HG02642 (cell line): Measurements from ENCODE around the gene TUBAL3.
"Not testable (repeated sequence)": the region's sequence is repeated elsewhere in the genome, so short reads cannot be mapped to it uniquely, and the experiment has no call there.

Source experiments
- ATAC-seq: cut with Tn5 transposase; IDR thresholded peaks from one replicate; pipeline ENCODE4 v1.9.1; 2021; ENCODE audit warnings: mild to moderate bottlenecking; ENCODE audit not compliant: unreplicated experiment, poor library complexity

Gene TUBAL3

GRCh38 chr10:5385224-5385623, 19.4 kb downstream of the TUBAL3 start:
- no peak for ATAC-seq

- ATAC-seq: no peak
These were observed 23.4 kb downstream of the TUBAL3 start for GRCh38 chr10:5381187-5381586.

GRCh38 chr10:5380395-5380794, 24.2 kb downstream of the TUBAL3 start:
- not testable (repeated sequence) for ATAC-seq

GRCh38 chr10:5379202-5379601, 25.4 kb downstream of the TUBAL3 start:
- not testable (repeated sequence) for ATAC-seq

- ATAC-seq: no peak
These were observed 28.2 kb downstream of the TUBAL3 start for GRCh38 chr10:5376450-5376849.

GRCh38 chr10:5373891-5374611, 30.6 kb downstream of the TUBAL3 start:
- ATAC-seq: no peak

GRCh38 chr10:5373307-5373706, 31.3 kb downstream of the TUBAL3 start:
- no peak for ATAC-seq

GRCh38 chr10:5370493-5371352, 33.9 kb downstream of the TUBAL3 start:
- no peak for ATAC-seq

- no peak for ATAC-seq
These were observed 35.1 kb downstream of the TUBAL3 start for GRCh38 chr10:5369362-5370158.

- no peak for ATAC-seq
These were observed 38.7 kb downstream of the TUBAL3 start for GRCh38 chr10:5365928-5366327.

- ATAC-seq: no peak
These were observed 39.7 kb downstream of the TUBAL3 start, which contains the start of gene UCN3 for GRCh38 chr10:5364890-5365338. Gene UCN3 (plus strand): TSS chr10:5364966. CDS start chr10:5373721, 8,755 bp downstream.

GRCh38 chr10:5364374-5364773, 40.3 kb downstream of the TUBAL3 start:
- no peak for ATAC-seq

- no peak for ATAC-seq
These were observed 41.8 kb downstream of the TUBAL3 start for GRCh38 chr10:5362873-5363272.

- no peak for ATAC-seq
These were observed 42.7 kb downstream of the TUBAL3 start for GRCh38 chr10:5361966-5362365.

- ATAC-seq: no peak
These were observed 44.2 kb downstream of the TUBAL3 start for GRCh38 chr10:5360318-5360915.

GRCh38 chr10:5356302-5356763, 48.3 kb downstream of the TUBAL3 start:
- no peak for ATAC-seq

GRCh38 chr10:5355594-5356301, 48.9 kb downstream of the TUBAL3 start:
- no peak for ATAC-seq

GRCh38 chr10:5354068-5354467, 50.6 kb downstream of the TUBAL3 start:
- no peak for ATAC-seq

GRCh38 chr10:5349362-5349761, 55.3 kb downstream of the TUBAL3 start:
- no peak for ATAC-seq
